Subcutaneous abdominal adipose tissue (tissue), 5 donors: Measurements from ENCODE around the gene JCHAIN.
"Not testable (repeated sequence)": the region's sequence is repeated elsewhere in the genome, so short reads cannot be mapped to it uniquely, and the experiment has no call there.

Source experiments
- H3K27ac ChIP-seq: one replicate; pipeline ENCODE4 v1.7.0; 2013; ENCODE audit warnings: low read depth, mild to moderate bottlenecking, inconsistent platforms, low read length, moderate library complexity
- H3K27me3 ChIP-seq, 5 donors: one replicate each; pipeline ENCODE4 v1.7.0; 2013; ENCODE audit warnings: low read length in 5 of 5, inconsistent platforms in 1 of 5; ENCODE audit not compliant: control insufficient read depth in 5 of 5, insufficient read depth in 4 of 5
- H3K36me3 ChIP-seq, 5 donors: one replicate each; pipeline ENCODE4 v1.7.0; 2013; ENCODE audit warnings: low read length in 5 of 5; ENCODE audit not compliant: control insufficient read depth in 5 of 5, insufficient read depth in 5 of 5
- H3K4me1 ChIP-seq, 5 donors: one replicate each; pipeline ENCODE4 v1.7.0; 2013; ENCODE audit warnings: low read length in 5 of 5, mild to moderate bottlenecking in 3 of 5, moderate library complexity in 1 of 5; ENCODE audit not compliant: control insufficient read depth in 5 of 5, insufficient read depth in 5 of 5
- H3K4me3 ChIP-seq, 5 donors: one replicate each; pipeline ENCODE4 v1.7.0; 2013; ENCODE audit warnings: low read length in 5 of 5, low read depth in 1 of 5
- H3K9ac ChIP-seq, 5 donors: one replicate each; pipeline ENCODE4 v1.7.0; 2013; ENCODE audit warnings: low read length in 5 of 5, mild to moderate bottlenecking in 4 of 5, moderate library complexity in 3 of 5
- H3K9me3 ChIP-seq, 5 donors: one replicate each; pipeline ENCODE4 v1.7.0; 2013; ENCODE audit warnings: low read length in 5 of 5; ENCODE audit not compliant: control insufficient read depth in 5 of 5
- donor health status: healthy.
- donor health status: healthy.
- donor health status: healthy.
- donor health status: healthy.
- donor health status: healthy.

Gene JCHAIN

DNA sequence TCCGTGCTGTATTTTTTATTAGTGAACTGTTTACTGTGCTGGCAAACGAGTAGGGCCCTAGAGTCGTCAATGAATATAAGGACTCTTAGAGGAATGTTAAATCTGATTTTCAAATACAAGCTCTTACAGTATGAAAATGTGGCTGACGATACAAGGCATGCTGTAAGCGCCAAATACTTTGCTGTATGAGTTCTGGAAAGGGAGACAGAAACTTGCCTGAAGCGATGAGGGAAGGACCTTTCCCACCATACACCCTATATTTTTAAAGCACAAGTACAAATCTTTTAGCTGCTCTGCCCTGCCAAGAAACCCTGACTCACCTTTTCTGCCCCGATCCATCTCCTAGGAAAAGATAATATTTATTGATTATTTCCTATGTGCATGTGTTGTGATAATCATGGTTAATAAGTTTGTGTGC lies 39.7 kb upstream of the JCHAIN start:
- Histone ChIP-seq H3K36me3 (no peaks in the 10 kb centered on the region), H3K4me1 (peaks cover 7 to 21% (median 14%) of the 10 kb centered on the region in 5 donors), H3K27me3 (no peaks in the 10 kb centered on the region), H3K4me3 (peak overlapping the region; percentile 73 to 92 (median 85)), H3K27ac (peak overlapping the region; percentile 97), H3K9me3 (no peaks in the 10 kb centered on the region), H3K9ac (peak overlapping the region; percentile 77 to 99 (median 94))

GRCh38 chr4:70705183-70706043 lies 39.1 kb upstream of the JCHAIN start:
- peaks cover 7 to 21% (median 13%) of the 10 kb centered on the region in 5 donors for H3K4me1 ChIP-seq
- no peaks in the 10 kb centered on the region for H3K27me3 ChIP-seq
- peak overlapping the region; percentile 77 to 99 (median 94) for H3K9ac ChIP-seq
- peak overlapping the region; percentile 73 to 92 (median 85) for H3K4me3 ChIP-seq
- no peaks in the 10 kb centered on the region for H3K9me3 ChIP-seq
- H3K36me3 ChIP-seq, result no peaks in the 10 kb centered on the region
- H3K27ac ChIP-seq, result peak overlapping the region; percentile 97

DNA sequence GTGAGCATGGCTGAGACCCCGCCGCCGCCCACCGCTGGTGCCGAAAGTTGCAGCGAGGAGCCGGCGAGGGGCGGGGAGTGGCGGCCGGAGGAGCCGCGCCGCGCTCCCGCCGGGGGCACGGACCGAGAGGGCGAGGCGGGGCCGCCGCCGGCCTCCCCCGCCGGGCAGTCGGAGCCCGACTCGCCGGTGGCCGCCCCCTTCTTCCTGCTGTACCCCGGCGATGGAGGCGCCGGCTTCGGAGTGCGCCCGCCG lies 38.5 kb upstream of the JCHAIN start:
- no peaks in the 10 kb centered on the region for H3K27me3 ChIP-seq
- H3K9ac ChIP-seq, result peak overlapping the region in 3 of 5 donors; percentile 86 to 99 (median 94)
- H3K4me3 ChIP-seq, result peak overlapping the region in 4 of 5 donors; percentile 73 to 92 (median 83)
- peaks cover 7 to 21% (median 13%) of the 10 kb centered on the region in 5 donors for H3K4me1 ChIP-seq
- no peaks in the 10 kb centered on the region for H3K9me3 ChIP-seq
- H3K36me3 ChIP-seq, result no peaks in the 10 kb centered on the region
- H3K27ac ChIP-seq, result peak overlapping the region; percentile 97

- Histone ChIP-seq H3K4me3 (peak overlapping the region; percentile 73 to 92 (median 85)), H3K9ac (peak overlapping the region; percentile 86 to 100 (median 94)), H3K27ac (peak overlapping the region; percentile 97), H3K27me3 (no peaks in the 10 kb centered on the region), H3K9me3 (no peaks in the 10 kb centered on the region), H3K36me3 (no peaks in the 10 kb centered on the region), H3K4me1 (peaks cover 7 to 21% (median 13%) of the 10 kb centered on the region in 5 donors)
Measured at GRCh38 chr4:70704215-70704930, 38.1 kb upstream of the JCHAIN start.

DNA sequence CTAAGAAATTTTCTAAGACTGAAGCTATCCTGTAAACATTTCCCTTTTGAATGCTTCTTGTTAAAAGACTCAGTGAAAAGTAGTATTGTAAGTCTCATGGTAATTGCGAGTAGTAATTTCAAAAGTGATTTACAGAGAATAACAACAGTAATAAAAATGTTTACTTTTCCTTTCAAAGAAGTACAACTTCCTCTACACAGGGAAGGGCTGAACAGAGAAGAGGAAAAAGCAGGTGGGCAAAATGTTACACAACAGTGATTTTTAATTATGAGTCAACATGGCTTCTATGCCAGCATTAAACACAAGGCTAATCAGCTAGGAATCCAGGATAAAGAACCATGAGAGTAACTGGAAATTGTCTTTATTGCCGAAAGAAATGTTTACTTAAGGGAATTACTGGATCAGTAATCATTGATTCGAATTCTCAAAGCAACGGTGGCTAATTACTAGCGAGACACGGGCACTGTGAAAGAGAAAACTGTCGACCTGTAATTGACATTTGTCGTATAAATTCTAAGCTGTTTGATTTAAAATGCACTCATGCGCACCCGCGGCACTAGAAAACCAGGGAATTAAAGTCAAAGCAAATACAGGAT lies 37.4 kb upstream of the JCHAIN start:
- peak overlapping the region; percentile 86 to 100 (median 94) for H3K9ac ChIP-seq
- H3K36me3 ChIP-seq, result no peaks in the 10 kb centered on the region
- peak overlapping the region; percentile 97 for H3K27ac ChIP-seq
- peaks cover 7 to 21% (median 13%) of the 10 kb centered on the region in 5 donors for H3K4me1 ChIP-seq
- H3K9me3 ChIP-seq, result no peaks in the 10 kb centered on the region
- H3K4me3 ChIP-seq, result peak overlapping the region; percentile 73 to 92 (median 85)
- no peaks in the 10 kb centered on the region for H3K27me3 ChIP-seq

DNA sequence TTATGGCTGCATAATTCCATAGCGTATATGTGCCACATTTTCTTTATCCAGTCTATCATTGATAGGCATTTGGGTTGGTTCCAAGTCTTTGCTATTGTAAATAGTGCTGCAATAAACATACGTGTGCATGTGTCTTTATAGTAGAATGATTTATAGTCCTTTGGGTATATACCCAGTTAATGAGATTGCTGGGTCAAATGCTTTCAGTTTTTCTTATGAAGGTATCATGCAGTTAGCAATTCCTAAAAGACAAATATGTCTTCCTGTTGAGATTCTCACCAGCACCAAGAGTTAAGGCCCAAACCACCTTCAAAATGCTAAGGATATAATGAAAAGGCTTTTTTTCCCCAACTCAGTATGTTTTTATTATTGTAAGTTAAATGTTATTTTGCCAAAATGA lies 36.3 kb upstream of the JCHAIN start:
- H3K4me1 ChIP-seq, result peaks cover 7 to 21% (median 13%) of the 10 kb centered on the region in 5 donors
- not testable (repeated sequence) for H3K27me3 ChIP-seq, H3K36me3 ChIP-seq, H3K4me3 ChIP-seq, H3K9me3 ChIP-seq, H3K9ac ChIP-seq, H3K27ac ChIP-seq

- Histone ChIP-seq H3K27me3 (no peaks in the 10 kb centered on the region), H3K9me3 (no peaks in the 10 kb centered on the region), H3K36me3 (no peaks in the 10 kb centered on the region), H3K27ac (no peak overlapping the region), H3K4me3 (no peak overlapping the region), H3K9ac (no peak overlapping the region), H3K4me1 (peaks cover 3 to 13% (median 7%) of the 10 kb centered on the region in 5 donors)
Measured at GRCh38 chr4:70701271-70701670, 35.0 kb upstream of the JCHAIN start.

DNA sequence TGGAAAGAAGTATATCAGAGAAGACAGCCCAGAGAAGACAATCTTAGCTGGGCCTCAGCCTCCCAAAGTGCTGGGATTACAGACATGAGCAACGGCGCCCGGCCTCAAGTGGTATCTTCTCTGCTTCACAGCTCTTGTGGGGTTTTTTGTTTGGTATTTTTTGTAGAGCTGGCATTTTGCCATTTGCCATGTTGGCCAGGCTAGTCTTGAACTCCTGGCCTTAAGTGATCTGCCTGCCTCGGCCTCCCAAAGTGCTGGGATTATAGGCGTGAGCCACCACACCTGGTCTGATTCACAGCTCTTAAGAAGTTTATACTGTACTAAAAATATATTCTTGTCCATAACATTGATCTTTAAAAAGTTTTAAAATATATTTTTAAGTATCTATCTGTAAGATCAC lies 34.4 kb upstream of the JCHAIN start:
- H3K36me3 ChIP-seq, result no peaks in the 10 kb centered on the region
- no peak overlapping the region for H3K4me3 ChIP-seq
- H3K27ac ChIP-seq, result no peak overlapping the region
- H3K9me3 ChIP-seq, result no peaks in the 10 kb centered on the region
- H3K4me1 ChIP-seq, result peaks cover 0 to 7% (median 3%) of the 10 kb centered on the region in 5 donors
- H3K9ac ChIP-seq, result no peak overlapping the region
- H3K27me3 ChIP-seq, result no peaks in the 10 kb centered on the region

- H3K4me3 ChIP-seq, H3K27ac ChIP-seq, H3K4me1 ChIP-seq, H3K27me3 ChIP-seq, H3K9me3 ChIP-seq, H3K9ac ChIP-seq, H3K36me3 ChIP-seq: not testable (repeated sequence)
Measured at GRCh38 chr4:70698435-70698834, 32.1 kb upstream of the JCHAIN start.

DNA sequence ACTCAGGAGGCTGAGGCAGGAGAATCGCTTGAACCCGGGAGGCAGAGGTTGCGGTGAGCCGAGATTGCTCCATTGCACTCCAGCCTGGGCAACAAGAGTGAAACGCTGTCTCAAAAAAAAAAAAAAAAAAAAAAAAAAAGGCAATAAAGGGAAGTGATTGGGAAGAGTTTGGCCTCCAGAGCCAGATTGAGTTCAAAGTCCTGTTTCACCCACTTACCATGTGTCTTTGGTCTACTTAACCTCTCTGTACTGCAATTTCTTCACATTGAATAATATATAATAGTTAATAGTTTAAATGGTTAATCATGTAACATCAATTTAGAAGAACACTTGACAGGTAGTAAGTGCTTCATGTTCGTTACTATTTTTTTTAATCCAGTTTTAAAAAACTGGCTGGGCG lies 28.3 kb upstream of the JCHAIN start:
- not testable (repeated sequence) for H3K36me3 ChIP-seq, H3K27me3 ChIP-seq, H3K9ac ChIP-seq, H3K9me3 ChIP-seq, H3K4me3 ChIP-seq, H3K27ac ChIP-seq
- H3K4me1 ChIP-seq, result peaks cover 0 to 20% (median 15%) of the 10 kb centered on the region in 5 donors
